CD1c-positive myeloid dendritic cell (primary cell): ENCODE data around the gene DDR1.
"Not testable (repeated sequence)": the region's sequence is repeated elsewhere in the genome, so short reads cannot be mapped to it uniquely, and the experiment has no call there.

Experiments used
- DNase-seq: peaks from one replicate; pipeline ENCODE4 v3.0.0-alpha.2; 2016; ENCODE audit errors: extremely low spot score

The DDR1 gene

DNA sequence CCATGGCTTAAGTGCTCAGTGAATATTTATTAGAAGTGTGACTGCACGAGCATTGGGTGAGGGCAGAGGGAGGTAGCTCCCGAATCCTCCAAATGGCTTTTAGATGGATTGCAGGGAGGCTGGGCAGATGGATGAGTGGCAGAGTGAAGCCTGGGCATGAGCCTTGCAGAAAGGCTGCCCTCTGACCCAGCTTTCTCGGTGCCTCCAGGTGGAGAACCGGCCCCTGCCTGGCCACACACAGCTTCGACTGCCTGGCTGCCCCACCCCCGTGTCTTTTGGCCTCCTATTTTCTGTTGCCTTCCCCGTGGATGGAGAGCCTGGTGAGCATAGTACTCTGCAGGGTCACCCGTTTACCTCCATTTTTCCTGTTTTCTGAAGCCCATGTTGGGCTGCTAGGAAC, 33.2 kb downstream of the DDR1 start:
- no peak for DNase-seq

- no peak for DNase-seq
These were observed 34.4 kb downstream of the DDR1 start for GRCh38 chr6:30918670-30919069.

- no peak for DNase-seq
These were observed 38.1 kb downstream of the DDR1 start for GRCh38 chr6:30922447-30922852.

- not testable (repeated sequence) for DNase-seq
These were observed 39.8 kb downstream of the DDR1 start for GRCh38 chr6:30924040-30924627.

- no peak for DNase-seq
These were observed 42.3 kb downstream of the DDR1 start for GRCh38 chr6:30926644-30927043.

DNA sequence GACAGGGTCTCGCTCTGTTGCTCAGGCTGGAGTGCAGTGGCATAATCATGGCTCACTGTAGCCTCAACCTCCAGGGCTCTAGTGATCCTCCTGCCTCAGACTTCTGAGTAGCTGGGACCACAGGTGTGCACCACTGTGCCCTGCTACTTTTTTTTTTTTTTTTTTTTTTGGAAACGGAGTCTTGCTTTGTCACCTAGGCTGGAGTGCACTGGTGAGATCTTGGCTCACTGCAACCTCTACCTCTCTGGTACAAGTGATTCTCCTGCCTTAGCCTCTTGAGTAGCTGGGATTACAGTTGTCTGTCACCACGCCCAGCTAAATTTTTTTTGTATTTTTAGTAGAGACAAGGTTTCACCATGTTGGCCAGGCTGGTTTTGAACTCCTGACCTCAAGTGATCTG, 42.8 kb downstream of the DDR1 start:
- not testable (repeated sequence) for DNase-seq

DNA sequence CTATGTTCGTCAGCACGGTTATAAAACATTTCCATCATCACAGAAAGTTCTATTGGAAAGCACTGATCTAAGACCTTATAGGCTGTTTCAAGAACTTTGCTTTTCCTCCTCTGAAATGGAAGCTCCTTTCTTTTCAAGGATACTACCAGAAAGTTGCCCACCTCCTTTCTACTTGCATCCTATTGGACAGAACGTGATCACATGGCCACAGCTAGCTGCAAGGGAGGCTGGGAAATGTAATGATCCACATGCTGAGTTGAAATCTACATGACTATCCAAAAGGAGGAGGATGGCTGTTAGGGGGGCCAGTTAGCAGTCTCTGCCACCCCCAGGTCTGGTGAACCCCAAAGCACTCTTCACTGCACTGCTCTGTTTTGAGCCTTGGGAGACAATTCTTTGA, 44.4 kb downstream of the DDR1 start:
- DNase-seq, result no peak

DNA sequence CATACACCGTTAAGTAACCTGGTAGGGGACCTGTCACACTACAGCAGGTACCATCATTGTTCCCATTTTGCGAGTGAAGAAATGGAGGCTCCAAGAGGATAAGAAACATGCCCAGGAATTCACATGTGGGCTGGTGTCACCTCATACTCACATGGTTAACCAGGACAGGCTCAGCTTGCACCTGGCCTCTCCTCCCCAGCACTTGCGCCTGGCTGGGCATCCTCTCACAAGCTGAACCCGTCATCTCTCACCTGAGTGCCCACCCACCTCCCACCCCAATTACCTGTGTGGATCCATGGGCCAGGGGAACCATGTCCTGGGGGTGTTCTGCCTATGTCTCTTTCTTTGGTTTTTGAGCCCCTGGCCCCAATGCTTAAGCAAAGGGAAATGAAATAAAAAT, 46.2 kb downstream of the DDR1 start:
- DNase-seq, result no peak

DNA sequence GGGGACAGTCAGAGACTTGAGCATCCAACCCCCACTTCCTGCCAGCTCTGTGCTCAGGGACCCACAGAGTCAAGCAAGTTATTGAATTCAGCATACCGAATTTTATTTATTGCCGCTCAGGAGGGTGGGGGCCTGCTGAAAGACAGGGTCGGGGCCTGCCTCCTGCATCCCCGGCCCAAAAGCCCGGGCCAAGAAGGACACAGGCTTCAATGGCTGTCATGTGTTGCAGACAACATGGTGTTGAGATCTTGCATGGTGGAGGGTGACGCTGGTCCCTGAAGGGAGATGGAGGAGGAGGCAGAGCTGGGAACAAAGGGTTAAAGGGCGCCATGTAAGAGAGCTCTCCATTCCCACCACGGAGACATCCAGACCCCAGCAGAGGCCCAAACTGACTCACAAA, 47.0 kb downstream of the DDR1 start:
- DNase-seq, result no peak

DNA sequence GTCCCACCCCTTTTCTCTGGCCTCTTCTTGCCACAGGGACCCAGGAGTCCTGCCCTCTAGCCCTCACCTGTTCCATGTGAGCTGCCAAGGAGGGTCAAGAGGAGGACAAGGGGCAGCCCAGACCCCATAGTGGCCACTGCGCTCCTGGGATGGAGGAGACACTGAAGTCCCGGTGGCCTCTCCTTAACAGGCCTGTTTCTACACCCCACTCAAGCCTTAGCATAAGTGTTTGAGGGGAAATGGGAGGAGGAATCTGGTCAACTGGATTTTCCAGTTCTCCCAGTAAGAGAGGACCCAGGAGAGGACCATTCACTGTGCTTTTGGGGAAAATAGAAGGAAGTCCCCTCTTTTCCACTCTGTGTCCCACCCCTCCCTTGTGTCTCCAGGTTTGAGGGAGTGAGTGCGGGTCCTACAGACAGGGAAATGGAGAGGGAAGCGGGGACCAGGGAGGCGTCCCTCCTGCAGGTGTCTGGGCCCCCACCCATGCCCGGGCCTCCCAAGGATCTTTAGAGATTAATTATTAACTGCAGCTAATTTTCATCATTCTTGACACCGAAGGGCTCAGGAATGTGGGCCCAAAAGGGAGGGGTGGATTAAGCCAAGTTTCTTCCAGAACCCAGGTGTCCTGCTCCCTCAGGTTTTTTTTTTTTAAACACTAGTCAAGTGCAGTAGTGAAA, 47.8 kb downstream of the DDR1 start, which contains the start of gene SFTA2:
TSS of gene SFTA2 (minus strand) at position 202 of the 677 bp plus-strand sequence. CDS start at position 128, 74 bp downstream.
- no peak for DNase-seq

DNA sequence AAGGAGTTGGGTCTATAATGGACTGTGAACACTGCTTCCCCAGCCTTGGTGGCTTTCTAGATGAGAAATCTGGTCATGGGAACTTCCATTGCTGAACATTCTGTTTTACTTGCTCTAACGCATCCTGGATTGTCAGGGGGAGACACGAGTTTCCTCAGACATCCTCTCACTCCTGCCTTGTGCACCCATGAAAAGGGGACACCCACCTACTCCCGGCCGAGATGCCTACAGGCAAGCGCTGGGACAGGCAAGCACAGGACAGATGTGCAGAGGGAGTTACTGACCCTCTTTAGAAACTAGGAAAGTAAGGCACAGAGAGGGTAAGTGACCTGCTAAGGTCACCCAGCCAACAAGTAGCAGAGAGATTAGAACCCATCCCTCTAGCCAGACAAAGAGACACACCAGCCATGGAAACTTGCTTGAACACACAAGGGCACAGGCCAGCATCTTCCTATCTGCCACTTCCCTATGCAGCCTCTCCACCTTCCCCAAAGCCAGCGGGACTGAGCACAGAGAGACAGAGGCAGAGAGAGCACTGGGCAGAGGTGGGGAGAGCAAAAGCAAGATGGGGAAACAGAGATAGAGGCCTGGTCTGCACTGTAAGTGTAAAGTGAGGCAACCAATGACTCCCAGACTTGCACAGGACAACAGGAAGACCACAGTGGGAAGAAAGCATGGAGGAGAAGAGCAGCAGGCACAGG, 48.5 kb downstream of the DDR1 start:
- DNase-seq, result no peak

- DNase-seq, result no peak
These were observed 50.7 kb downstream of the DDR1 start for GRCh38 chr6:30935018-30935417.

DNA sequence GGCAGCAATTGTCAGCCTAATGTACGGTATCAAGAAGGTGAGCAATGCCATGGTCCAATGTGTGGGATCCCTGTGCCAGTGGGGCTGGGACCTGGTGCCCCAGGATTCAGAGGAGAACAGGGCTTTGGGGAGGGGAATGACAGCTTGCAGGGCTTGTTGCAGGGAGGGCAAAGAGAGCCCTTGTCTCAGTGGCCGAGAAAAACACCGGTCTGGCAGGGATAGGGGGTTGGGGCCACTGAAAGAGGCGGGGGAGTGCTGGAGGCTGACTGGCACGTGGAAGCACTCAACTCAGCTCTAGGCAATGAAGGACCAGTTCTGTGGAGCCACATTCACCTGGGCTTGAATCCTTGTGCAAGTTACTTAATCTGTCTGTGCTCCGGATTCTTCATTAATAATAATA, 52.9 kb downstream of the DDR1 start:
- DNase-seq, result no peak

GRCh38 chr6:30938730-30939129, 54.4 kb downstream of the DDR1 start:
- DNase-seq, result no peak

DNA sequence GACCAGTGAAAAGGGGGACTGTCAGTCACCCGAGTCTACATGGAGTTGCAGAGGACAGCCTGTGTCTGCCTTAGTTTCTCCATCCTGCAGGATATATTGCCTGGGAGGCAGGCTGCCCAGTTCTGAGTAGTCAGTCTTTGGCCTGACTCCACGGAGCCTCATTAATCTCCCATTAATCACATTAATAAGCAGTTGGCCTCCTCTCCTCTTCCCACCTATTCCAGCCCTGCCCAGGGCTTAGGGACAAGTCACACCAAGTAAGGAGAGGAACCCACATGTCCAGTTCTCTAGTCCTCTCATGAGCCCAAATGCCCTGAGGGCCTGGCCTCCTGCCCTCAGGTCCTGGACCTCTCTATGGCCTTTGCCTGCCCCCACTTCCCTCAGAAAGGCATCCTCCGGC, 55.2 kb downstream of the DDR1 start:
- no peak for DNase-seq

DNA sequence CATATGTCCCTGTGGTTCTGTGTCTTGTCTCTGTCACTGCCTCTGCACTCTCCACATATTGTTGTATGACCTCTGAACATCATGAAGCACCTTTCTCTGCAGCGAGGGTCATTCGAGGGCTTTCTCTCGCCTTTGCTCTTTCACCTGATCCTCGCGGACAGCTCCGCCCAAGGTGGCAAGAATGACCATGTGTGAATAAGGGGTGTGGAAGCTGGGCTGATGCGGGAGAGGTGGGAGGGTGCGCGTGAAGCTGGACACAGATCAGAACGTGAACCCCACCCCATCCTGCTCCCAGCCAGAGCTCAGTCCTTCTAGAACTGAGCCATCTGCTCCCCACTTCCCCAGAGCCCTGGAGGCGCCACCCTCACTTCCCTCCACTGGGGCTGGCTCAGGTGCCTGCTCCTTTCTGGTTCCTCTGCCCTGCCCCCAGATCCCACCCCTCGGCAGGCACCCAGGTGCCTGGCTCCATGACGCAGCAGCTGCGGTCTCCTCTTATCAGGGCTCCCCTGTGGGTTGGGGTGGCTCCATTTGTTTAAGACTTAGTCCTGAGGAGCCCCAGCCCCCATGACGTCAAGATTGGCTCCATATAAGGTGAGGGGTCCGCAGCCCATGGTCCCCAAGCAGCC, 56.2 kb downstream of the DDR1 start, which contains the start of gene MUCL3:
TSS of gene MUCL3 (plus strand) at position 613 of the 626 bp plus-strand sequence. CDS start 27 bp downstream, outside the sequence.
- DNase-seq, result no peak

GRCh38 chr6:30942338-30943060, 58.2 kb downstream of the DDR1 start:
- DNase-seq, result peak; percentile 54

- DNase-seq, result no peak
These were observed 59.7 kb downstream of the DDR1 start for GRCh38 chr6:30944051-30944450.

- DNase-seq, result no peak
These were observed 61.0 kb downstream of the DDR1 start for GRCh38 chr6:30945281-30945680.

DNA sequence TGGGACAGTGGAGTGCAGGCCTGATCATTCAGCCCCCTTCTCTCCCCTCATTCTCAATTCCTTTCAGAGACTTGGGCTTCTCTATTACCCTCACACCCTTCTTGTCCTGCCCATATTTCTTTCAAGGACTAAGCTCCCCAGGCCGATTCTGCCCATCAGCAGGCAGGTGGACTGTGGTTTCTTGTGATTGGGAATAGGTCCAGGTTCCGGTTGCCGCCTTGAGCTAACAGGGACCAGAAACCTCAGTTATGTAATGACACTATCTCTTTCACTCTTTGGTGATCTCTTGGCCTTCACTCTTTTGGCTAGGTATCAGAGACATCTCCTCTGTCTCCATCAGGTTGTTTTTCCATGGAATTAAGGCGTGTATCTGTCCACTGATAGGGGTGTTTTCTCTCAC, 62.9 kb downstream of the DDR1 start:
- DNase-seq, result no peak

GRCh38 chr6:30948811-30949210, 64.5 kb downstream of the DDR1 start:
- DNase-seq, result no peak
